Cerebellar nuclear complex (tissue), 1 donor: ENCODE measurements around the gene MTREX.

Experiments used
- DNase-seq, 2 experiments: peaks; one replicate each; lab custom pipeline; 2025; lab: John Stamatoyannopoulos, UW

The MTREX gene

DNA sequence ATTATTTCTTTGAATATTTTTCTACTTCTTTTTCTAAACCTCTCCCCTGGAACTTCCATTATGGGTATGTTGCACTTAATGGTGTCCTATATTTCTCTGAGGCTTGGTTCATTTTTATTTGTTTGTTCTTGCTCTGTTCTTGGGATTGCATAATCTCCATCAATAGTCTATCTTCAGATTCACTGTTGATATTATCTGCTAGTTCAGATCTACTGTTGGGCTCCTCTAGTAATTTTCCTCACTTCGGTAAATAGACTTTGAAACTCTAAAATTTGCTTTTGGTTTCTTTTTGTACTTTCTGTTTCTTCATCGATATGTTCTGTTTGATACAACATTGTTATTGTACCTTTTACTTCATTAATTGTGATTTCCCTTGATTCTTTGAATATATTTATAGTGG is 76.3 kb downstream of the MTREX start:
- no peak for DNase-seq

DNA sequence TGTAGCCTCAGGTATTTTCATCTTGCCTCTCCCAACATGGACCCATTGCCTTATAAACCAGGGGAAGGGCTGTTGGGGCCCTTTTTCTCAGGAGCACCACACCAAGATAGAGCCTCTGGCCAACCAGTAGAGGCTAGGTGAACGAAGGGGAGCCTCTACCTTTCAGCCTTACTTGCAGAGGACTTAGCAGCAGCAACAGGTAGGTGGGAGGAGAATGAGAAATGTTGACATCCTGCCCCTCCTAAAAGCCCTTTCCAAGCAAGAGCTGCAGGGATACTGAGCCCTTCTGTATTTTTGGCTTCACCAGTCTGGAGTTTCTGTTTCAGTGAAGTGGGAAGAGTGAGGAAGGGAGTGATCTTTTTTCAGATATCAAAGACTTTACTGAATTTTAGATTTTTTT is 77.4 kb downstream of the MTREX start:
- no peak for DNase-seq

DNA sequence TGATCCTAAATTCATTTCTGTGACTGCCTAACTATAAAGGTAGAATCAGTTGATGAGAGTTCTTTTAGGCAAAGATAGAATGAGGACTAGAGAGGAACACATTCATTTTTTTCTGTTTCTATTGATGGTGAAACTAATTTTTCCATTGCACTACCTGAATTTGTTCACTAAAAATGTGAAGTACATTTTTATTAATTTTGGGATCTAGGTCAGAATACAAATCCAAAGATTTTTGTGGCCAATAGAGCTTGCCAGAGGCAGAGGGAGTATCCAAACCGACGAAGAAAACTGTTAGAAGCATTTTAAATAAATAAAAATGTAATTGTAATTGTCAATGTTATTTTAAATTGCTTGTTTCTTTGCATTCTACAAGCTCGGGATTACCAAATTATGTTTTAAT is 78.1 kb downstream of the MTREX start:
- DNase-seq: no peak

DNA sequence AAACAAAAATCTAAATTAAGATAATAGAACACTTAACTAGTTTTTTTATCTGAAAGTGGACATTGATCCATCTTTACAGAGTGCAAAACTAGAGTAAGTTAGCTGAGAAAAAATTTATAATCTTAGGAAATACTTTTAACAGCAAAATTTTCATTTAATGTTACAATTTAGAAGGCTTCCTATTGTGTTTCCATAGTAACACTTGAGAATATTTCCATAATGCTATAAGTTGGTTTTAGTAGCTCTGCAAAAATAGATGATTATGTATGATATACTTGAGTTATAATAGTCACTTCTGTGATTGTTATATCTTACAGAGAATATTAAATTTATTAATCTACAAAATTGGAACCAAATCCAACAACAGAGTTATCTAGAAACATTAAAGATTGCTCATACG is 78.6 kb downstream of the MTREX start:
- no peak for DNase-seq

DNA sequence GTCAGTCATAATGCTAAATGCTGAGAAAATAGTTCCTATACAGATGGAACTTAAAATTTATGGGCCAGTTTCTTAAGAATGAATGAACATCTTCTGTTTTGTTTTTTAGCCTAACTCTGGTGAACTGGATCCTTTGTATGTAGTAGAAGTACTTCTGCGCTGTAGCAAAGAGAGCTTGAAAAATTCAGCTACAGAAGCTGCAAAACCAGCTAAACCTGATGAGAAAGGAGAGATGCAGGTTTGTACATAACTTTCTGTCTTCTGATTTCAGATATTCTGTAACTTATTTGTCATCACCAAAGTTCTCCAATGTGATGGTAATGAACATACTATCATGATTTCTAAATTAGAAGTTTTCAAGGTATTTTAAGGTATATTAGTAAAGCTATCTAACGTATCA is 80.1 kb downstream of the MTREX start:
- DNase-seq: no peak

DNA sequence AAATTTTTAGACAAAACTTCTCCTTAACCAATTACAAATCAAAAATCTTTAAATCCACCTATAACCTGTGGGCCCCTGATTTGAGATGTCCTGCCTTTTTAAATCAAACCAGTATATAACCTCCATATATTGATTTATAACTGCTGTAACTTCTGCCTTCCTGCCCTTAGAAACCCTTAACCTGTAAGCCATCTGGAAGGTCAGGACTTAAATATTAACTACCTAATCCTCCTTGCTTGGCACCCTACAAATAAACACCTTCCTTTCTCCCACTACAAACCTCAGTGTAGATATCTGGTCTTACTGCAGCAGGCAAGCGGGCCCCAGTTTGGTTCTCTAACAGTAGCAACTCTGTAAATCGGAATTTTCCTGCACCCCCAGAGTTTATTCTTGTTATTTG is 83.9 kb downstream of the MTREX start:
- no peak for DNase-seq

DNA sequence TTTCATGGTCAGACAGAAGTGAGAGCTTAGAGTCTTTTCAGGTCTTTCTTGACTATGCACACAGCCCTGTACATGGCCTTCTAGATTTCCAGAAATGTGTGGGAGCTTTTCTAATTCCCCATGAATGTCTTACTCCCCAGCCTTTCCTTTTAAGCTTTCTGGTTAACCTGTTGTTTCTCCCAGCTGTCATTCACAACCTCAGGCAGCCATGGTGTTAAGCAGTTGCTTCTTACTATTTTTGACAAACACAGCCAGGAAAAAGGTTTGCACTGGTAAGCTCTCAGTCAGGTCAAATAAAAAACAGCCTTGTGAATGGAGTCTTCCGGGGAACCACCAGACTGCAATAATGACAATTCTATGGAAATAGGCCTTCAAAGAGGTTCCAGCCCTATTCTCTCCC is 84.9 kb downstream of the MTREX start:
- no peak for DNase-seq

DNA sequence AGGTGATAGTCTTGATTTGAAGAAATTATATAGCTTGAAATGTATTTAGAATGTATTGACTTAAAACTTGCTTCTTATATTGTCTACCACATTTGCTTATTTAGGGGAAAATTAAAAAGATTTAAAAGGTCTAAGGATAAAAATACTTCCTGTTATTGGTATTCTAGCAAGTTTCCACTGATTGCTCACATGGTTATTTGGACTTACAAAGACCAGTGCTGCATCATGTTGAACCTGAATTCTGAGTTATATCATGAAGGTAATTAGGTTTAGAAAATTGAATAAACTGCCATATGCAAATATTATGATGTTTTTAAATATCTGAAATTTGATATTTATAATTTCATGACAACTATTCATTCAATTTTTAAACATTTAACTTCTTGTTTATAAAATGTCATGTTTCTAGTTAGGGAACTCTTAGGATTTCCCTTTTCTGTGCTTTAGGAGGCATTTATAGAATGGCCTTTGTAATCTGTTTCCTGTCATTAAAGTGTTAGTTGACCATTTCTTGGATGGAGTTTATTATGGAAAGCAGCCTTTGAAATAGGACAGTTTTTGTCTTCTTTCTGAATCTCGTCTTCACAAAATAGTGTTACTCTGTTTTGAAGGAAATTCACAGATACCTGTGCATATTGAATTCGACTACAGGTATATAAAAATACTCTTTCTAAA is 85.8 kb downstream of the MTREX start:
- DNase-seq: no peak

DNA sequence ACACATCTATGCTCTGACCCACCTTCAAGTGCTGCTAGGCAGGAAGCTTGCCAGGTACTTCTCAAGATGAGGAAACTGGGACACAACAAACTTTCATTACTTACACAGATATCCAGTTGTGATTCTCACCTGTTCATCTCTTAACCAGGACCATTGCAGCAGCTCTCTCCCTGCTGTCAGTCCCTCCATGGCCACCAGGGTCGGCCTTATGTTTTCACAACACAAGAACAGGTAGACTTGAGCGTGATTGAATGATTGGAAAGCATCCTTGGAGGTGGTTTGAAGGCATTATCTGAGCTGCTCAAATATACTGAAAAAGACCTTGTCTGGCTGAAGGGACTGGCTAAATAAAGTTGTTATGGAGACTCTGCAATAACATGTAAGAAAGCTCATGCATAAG is 94.4 kb downstream of the MTREX start:
- DNase-seq: no peak

DNA sequence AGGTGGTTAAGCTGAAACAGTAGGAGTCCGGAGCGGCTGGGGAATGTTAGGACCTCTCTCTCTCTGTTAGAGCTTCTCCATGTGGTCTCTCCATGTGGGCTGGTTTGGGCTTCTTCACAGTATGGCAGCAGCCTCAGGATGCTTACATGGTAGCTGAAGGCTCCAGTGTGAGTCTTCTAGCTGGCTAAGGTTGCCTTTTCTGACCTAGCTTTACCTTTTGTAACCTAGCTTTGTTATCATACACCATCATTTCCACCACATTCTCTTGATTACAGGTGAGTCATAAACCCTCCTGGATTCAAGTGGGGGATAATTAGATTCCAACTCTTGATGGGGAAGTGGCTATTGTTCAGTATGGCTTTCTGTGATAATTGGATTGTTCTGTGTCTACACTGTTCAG is 98.5 kb downstream of the MTREX start:
- no peak for DNase-seq

DNA sequence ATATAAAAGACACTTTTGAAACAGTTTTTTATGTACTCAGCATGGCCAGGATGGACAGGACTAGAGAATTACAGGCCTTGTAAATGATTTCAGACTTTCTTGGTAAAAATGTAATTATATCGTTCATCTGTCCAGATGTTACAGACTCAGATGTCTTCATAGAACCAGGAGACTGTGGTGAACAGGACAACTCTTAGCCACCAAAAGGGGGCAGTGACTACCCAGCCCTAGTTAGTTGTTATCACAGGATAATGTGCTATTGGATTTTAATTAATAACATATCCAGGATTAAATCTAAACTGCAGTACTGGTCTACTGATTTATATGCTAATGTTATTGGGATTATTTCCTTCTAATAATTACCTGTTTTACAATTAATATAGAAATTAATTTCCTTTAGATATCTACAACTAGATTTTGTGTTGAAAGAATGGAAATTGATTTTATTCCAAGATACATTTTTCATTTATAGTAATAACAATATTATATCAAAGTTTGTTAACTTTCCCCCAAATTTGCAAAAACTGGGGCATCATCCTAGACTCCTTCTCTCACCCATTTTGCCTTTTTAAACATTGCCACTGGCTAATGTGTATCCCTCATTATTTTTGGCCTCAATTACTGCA is 99.4 kb downstream of the MTREX start:
- DNase-seq: no peak

DNA sequence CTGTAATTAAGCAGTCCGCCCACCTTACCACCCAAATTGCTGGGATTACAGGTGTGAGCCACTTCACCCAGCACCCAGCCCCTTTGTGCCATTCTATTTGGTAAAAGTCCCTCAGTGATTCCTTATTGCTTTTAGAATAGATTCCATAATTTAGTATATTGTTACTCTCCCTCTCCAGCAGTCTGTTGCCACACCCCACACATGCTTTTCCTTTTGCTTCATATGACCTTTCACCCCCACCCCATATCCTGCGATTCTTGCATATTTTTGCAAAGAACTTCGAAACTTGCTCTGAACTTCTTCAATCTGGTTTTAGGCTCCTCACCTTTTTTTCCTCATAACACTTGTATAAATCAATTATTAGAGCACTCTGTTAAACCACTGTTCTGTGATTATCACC is 100.2 kb downstream of the MTREX start:
- DNase-seq: no peak

DNA sequence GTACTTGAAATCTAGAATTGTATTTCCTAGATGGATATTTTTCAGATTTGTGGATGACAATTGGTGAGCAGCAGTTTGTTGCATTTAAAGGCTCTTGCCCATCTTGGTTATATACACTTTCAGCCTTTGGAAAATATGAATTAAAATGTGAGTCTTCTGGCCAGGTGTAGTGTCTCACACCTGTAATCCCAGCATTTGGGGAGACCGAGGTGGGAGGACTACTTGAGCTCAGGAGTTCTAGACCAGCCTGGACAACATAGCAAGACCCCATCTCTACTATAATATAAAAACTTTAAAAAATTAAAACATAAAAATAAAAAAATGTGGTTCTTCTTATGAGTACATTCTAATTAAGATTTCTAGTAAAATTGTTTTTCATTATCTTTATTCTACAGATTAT is 102.0 kb downstream of the MTREX start:
- DNase-seq: no peak

DNA sequence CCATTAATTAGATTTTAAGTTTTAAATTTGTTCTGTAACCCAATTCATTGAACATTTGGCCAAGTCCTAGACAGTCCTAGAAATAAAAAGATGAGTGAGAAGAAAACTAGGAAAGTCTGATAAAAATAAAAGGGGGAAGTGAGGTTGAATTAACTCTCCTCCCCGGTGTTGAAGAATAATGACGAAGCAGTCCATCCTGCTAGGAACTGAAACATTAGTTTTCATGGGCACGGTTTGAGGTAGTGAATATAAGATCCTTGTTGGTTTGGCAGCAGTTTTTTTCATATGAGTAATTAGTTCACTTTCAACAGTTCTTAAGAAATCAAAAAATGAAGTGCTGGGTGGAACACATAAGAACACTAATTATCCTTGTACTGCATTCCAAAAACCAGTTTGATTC is 103.1 kb downstream of the MTREX start:
- no peak for DNase-seq

DNA sequence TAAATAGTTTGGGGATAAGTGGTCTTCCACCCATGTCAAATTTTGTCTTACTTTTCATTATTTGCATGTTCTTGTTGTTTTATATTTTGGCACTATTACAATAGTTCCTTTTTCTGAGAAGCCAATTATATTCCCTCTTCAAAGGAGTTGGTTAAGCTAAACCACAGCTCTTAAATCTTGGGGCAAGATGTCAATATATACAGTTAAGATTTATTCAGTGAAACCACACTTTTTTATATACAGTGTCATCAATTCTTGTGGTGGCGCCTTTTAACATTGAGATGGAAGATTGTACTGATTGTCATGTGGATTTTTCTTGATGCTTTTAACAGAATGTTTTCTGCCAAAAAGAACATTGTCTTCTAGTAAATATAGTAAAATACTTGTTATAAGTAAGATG is 104.1 kb downstream of the MTREX start:
- DNase-seq: no peak

DNA sequence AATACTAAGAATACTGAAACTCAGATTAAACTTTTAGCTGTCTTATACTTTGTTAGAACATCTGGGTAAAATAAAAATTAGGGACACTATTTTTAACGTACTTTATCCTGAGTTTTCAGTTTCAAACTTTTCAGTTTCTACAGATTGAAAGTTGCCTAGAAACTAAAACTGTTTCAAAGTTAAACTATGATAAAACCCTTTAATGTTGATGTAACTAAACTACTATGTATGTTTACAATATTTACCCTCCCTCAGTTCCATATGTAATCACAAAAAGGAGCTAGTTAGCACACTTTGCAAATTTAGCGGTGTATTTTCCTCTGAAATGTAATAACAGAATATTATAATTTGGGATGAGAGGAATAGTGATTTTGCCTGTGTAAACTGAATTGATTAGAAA is 105.9 kb downstream of the MTREX start:
- no peak for DNase-seq

DNA sequence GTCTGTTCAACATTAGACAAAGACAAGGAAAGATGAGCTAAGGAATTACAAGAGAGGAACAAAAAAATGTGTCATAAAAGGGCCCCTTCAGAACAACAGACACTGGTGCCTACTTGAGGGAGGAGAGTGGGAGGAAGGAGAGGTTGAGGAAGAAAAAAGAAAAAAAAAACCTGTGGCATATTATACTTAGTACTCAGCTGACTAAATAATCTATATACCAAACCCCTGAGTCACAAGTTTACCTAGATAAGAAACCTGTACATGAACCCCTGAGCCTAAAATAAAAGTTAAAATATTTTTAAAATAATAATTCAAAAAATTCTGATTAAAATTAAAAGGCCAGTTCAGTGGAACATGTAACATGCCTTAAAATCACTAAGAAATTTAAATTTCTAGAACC is 107.3 kb downstream of the MTREX start:
- no peak for DNase-seq

DNA sequence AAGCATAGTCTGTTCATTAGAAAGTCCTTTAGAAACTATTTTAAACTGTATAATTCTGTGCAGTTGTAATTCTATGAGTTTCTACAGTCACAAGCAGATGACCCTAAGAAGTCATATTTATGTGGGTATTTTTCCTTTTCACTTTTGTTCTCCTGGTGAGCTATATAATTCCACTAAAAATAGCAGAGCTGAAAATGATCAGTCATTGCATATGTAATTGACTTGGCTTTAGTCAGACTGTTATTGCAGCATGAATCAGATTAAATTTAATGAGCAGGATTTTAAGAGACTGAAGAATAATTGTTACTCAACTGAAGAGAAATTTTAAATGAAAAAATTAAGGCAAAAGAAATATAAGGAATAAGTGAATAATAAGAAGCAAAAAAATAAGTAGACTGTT is 108.5 kb downstream of the MTREX start:
- DNase-seq: no peak

DNA sequence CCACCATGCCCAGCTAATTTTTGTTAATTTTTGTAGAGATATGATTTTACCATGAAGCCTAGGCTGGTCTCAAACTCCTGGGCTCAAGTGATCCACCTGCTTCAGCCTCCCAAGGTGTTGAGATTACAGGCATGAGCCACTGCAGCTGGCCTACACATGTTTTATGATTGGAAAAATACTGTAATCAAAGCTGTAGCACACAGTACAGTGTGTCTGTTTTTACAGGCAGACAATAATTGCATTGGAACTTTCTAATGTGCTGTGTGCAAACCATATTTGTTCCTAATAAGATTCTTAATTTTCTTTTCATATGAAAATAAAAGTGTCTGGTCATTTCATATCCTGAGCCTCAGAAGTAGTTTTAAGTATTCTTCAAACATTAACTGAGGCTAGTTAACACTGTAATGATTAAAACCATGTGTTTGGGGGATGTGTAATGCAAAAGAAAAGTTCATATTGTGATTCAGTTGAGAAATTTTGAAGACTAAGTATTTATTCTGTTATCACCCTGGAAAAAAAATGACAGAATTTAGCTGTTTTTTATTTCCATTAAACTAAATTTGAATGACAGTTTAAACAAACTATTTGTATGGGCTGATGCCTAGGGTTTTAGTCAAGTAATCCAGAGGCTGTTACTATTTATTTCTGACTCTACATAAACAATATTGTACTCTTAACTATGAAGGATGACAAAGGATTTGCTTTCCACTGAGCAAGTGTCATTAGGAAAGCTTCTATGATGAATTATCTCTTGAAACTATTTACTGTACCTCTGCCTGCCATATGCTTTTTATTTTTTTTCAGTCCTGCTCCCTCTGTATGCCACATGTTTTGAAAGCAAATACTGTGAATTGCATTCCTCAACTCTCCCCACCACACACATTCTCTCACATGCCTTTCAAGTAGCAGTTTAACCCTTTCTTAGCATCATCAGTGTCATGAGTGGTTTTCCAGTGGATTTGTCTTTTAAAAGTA is 111.5 kb downstream of the MTREX start:
- no peak for DNase-seq

DNA sequence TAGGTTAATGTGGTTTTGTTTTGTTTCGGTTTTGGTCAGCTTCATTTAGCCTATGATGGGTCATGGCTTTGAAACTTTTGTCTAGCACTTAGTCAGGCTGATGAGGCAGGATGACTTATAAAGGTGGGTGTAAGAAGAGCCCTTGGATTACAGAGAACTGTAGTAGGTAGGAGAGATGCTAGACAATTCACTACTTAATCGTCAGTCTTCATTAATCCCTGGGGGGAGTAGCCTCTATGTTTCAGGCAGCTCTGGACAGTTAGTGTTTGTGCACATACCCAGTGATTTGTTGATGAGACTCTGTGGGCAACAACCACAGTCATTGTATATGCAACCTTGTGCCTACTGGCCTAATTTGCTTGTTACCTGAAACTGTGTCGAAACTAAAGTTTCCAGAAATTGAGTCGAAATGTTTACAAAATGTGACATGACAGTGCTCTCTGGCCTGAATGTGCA is 113.3 kb downstream of the MTREX start:
- DNase-seq: no peak

DNA sequence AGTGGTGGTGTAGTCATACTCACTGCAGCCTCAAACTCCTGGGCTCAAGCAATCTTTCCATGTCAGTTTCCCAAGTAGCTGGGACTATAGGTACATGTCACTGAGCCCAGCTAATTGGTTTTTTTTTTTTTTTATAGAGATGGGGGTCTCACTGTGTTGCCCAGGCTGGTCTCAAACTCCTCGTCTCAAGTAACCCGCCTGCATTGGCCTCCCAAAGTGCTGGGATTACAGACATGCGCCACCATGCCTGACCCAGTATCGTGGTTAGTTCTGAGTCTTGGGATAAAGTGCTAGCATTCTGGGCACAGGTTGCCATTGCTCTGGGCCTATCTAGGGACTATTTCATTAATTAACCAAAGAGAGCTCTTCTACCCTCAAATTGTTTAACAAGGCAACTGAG is 118.7 kb downstream of the MTREX start:
- no peak for DNase-seq

DNA sequence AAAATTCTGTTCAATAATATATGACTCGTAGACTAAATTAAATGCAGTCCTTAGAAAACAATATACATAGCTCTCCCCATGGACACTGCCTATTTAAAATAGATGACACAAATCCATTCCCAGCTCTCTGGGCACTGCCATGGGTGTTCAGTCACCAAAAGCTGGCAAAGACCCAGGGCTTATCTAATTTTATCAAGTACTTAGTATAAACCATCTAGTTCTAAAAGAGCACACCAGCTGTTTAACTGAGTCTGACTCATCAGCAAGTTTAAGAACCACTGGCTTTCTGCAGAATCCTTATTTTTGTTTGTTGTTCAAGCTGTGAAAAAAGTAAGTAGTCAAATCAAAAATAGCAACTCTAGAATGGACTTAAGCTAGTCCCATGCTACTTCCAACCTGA is 119.4 kb downstream of the MTREX start:
- no peak for DNase-seq

DNA sequence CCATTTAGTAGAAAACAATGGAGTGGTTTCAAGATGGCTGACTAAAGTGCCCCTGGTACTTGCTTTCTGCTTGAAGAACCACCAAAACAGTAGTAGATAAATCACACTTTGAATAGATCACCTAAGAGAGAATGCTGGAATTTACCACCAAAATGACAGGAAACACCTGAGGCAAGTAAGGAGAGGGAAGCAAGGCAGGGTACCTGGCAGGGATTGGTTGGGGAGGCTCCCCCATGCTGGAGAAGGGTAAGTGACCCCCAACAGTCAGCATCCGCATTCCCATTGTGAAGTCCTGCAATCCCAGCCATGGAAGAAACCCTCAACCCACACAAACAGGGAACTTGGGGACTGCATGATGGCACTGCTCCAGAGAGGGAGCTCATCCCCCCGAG is 121.4 kb downstream of the MTREX start:
- no peak for DNase-seq
